ENCODE results near the gene GPD1. TPM values are rescaled to one million over a fixed set of nuclear protein-coding genes. Genes with fewer than 3 reads are reported as not detected.

Gene GPD1
- total RNA-seq = 0.41 and 0.70 TPM in 2 replicates

GRCh38 chr12:50103767-50104321 lies at the start of gene GPD1:
GPD1 (plus strand) TSS chr12:50104008; CDS start chr12:50104051, 43 bp downstream.
- intact Hi-C loops (cut with micrococcal nuclease) = no loop called here

GRCh38 chr12:50055831-50056638 lies 47.8 kb upstream of the GPD1 start:
- intact Hi-C loops (cut with micrococcal nuclease) = loop anchor here (1.0 kb wide), 3 partner anchors 17 to 89 kb away; partner anchors contain the start of gene RACGAP1

- intact Hi-C loops (cut with micrococcal nuclease) = loop anchor here (1.0 kb wide), 3 partner anchors 17 to 89 kb away; partner anchors contain the start of gene RACGAP1
Measured at GRCh38 chr12:50056639-50056976, 47.2 kb upstream of the GPD1 start.

- intact Hi-C loops (cut with micrococcal nuclease) = loop anchor here (1.0 kb wide), 3 partner anchors 18 to 90 kb away; partner anchors contain the start of gene RACGAP1
Measured at GRCh38 chr12:50057000-50057841, 46.6 kb upstream of the GPD1 start, which contains the start of gene ASIC1. ASIC1 (plus strand) TSS chr12:50057596; CDS start chr12:50058767, 1,171 bp downstream.

- intact Hi-C loops (cut with micrococcal nuclease) = no loop called here
Measured at GRCh38 chr12:50057896-50058670, 45.7 kb upstream of the GPD1 start.

GRCh38 chr12:50058743-50059312 lies 45.0 kb upstream of the GPD1 start:
- intact Hi-C loops (cut with micrococcal nuclease) = no loop called here

GRCh38 chr12:50059440-50060119 lies 44.2 kb upstream of the GPD1 start:
- intact Hi-C loops (cut with micrococcal nuclease) = no loop called here

GRCh38 chr12:50060120-50060468 lies 43.7 kb upstream of the GPD1 start:
- intact Hi-C loops (cut with micrococcal nuclease) = no loop called here

GRCh38 chr12:50061171-50061570 lies 42.6 kb upstream of the GPD1 start:
- intact Hi-C loops (cut with micrococcal nuclease) = no loop called here

GRCh38 chr12:50061946-50062686 lies 41.7 kb upstream of the GPD1 start:
- intact Hi-C loops (cut with micrococcal nuclease) = no loop called here

- intact Hi-C loops (cut with micrococcal nuclease) = no loop called here
Measured at GRCh38 chr12:50062728-50063460, 40.9 kb upstream of the GPD1 start.

GRCh38 chr12:50065726-50066310 lies 38.0 kb upstream of the GPD1 start:
- intact Hi-C loops (cut with micrococcal nuclease) = no loop called here

- intact Hi-C loops (cut with micrococcal nuclease) = no loop called here
Measured at GRCh38 chr12:50066402-50066801, 37.4 kb upstream of the GPD1 start.

- intact Hi-C loops (cut with micrococcal nuclease) = no loop called here
Measured at GRCh38 chr12:50069069-50069468, 34.7 kb upstream of the GPD1 start.

GRCh38 chr12:50069539-50069938 lies 34.3 kb upstream of the GPD1 start:
- intact Hi-C loops (cut with micrococcal nuclease) = no loop called here

- intact Hi-C loops (cut with micrococcal nuclease) = loop anchor here (1.0 kb wide), 2 partner anchors 31 to 103 kb away; no protein-coding TSS in a partner anchor
Measured at GRCh38 chr12:50070314-50071060, 33.3 kb upstream of the GPD1 start.

- intact Hi-C loops (cut with micrococcal nuclease) = no loop called here
Measured at GRCh38 chr12:50072198-50072907, 31.5 kb upstream of the GPD1 start.
